SK-N-SH (cell line): ENCODE data around the gene NUP107.

Experiments used
- CHD2 ChIP-seq: fragments of 150-350 bp; IDR thresholded peaks from 2 replicates; pipeline ENCODE4 v1.6.1; 2018; ENCODE audit warnings: low read length; ENCODE audit not compliant: partially characterized antibody
- CTCF ChIP-seq: fragments of 200-600 bp; sonication (generic); IDR thresholded peaks from 2 replicates; pipeline ENCODE4 v1.6.1; 2017; ENCODE audit warnings: antibody characterized with exemption, mild to moderate bottlenecking, moderate library complexity
- EP300 ChIP-seq, 2 experiments: IDR thresholded peaks; 2 replicates each; pipeline versions ENCODE4 v1.4.0 to v1.6.1; 2012; ENCODE audit warnings: borderline replicate concordance in 1 of 2, low read depth in 1 of 2, low read length in 1 of 2
- MXI1 ChIP-seq: IDR thresholded peaks from 2 replicates; pipeline ENCODE4 v1.6.1; 2012; ENCODE audit warnings: mild to moderate bottlenecking, low read depth, low read length, improper control_type of control experiment
- POLR2AphosphoS5 ChIP-seq: IDR thresholded peaks from 2 replicates; pipeline ENCODE4 v1.6.1; 2012; ENCODE audit warnings: low read depth, low read length
- RCOR1 ChIP-seq: fragments of 150-350 bp; IDR thresholded peaks from 2 replicates; pipeline ENCODE4 v1.6.1; 2017; ENCODE audit warnings: antibody characterized with exemption, low read length
- REST ChIP-seq: IDR thresholded peaks from 2 replicates; pipeline ENCODE4 v1.6.1; 2012; ENCODE audit warnings: mild to moderate bottlenecking, low read depth, low read length, moderate library complexity
- SMC3 ChIP-seq: IDR thresholded peaks from 2 replicates; pipeline ENCODE4 v1.6.1; 2012; ENCODE audit warnings: low read depth, low read length, improper control_type of control experiment
- TEAD4 ChIP-seq: IDR thresholded peaks from 2 replicates; pipeline ENCODE4 v1.4.0; 2012; ENCODE audit warnings: mild to moderate bottlenecking, borderline replicate concordance; ENCODE audit not compliant: insufficient read depth
- USF2 ChIP-seq: fragments of 150-350 bp; IDR thresholded peaks from 2 replicates; pipeline ENCODE4 v1.6.1; 2017; ENCODE audit warnings: antibody characterized with exemption, low read length, low read depth, borderline replicate concordance

GRCh38 chr12:68772714-68773113, 85.9 kb downstream of the NUP107 start:
- TF ChIP-seq CTCF = no peak
- TF ChIP-seq TEAD4 = no peak
- no peak for TF ChIP-seq USF2
- no peak for TF ChIP-seq SMC3
- no peak for TF ChIP-seq RCOR1
- no peak for TF ChIP-seq MXI1
- no peak for TF ChIP-seq EP300 (IDR thresholded peaks at IDR 0.05; ENCODE audit: borderline replicate concordance in 1 of 2, low read depth in 1 of 2, low read length in 1 of 2)
- TF ChIP-seq REST = no peak
- no peak for TF ChIP-seq POLR2AphosphoS5
- TF ChIP-seq CHD2 = no peak
